GM19025 (cell line): ENCODE data around the gene ADGRG3.

ENCODE experiments used
- ATAC-seq: cut with Tn5 transposase; IDR thresholded peaks from one replicate; pipeline ENCODE4 v1.9.1; 2021; ENCODE audit warnings: mild to moderate bottlenecking, low read depth, moderate library complexity; ENCODE audit not compliant: unreplicated experiment

Gene ADGRG3

GRCh38 chr16:57668263-57668571, at the start of gene ADGRG3:
Gene ADGRG3, plus strand, starts transcription at chr16:57668306. Its CDS starts 42 bp downstream, at chr16:57668348.
- no peak for ATAC-seq

GRCh38 chr16:57619133-57619605, 48.9 kb upstream of the ADGRG3 start:
- no peak for ATAC-seq

- ATAC-seq, result no peak
These were observed 48.3 kb upstream of the ADGRG3 start for GRCh38 chr16:57619606-57620334.

GRCh38 chr16:57620335-57621231, 47.5 kb upstream of the ADGRG3 start:
- no peak for ATAC-seq

GRCh38 chr16:57621521-57622271, 46.4 kb upstream of the ADGRG3 start:
- ATAC-seq, result no peak

- no peak for ATAC-seq
These were observed 45.5 kb upstream of the ADGRG3 start for GRCh38 chr16:57622361-57623250.

- ATAC-seq, result no peak
These were observed 44.7 kb upstream of the ADGRG3 start for GRCh38 chr16:57623251-57624043.

- no peak for ATAC-seq
These were observed 43.9 kb upstream of the ADGRG3 start for GRCh38 chr16:57624044-57624688.

GRCh38 chr16:57624806-57625500, 43.2 kb upstream of the ADGRG3 start:
- no peak for ATAC-seq

- ATAC-seq, result no peak
These were observed 41.5 kb upstream of the ADGRG3 start for GRCh38 chr16:57626420-57627170.

GRCh38 chr16:57627184-57627871, 40.8 kb upstream of the ADGRG3 start:
- no peak for ATAC-seq

- no peak for ATAC-seq
These were observed 39.9 kb upstream of the ADGRG3 start, which contains the start of gene ADGRG1 for GRCh38 chr16:57628008-57628781. Gene ADGRG1, plus strand, starts transcription at chr16:57628630. Its CDS starts 21,658 bp downstream, at chr16:57650288.

GRCh38 chr16:57628783-57629293, 39.3 kb upstream of the ADGRG3 start:
- no peak for ATAC-seq

- ATAC-seq, result no peak
These were observed 38.3 kb upstream of the ADGRG3 start for GRCh38 chr16:57629516-57630406.

GRCh38 chr16:57630407-57630797, 37.7 kb upstream of the ADGRG3 start:
- ATAC-seq, result no peak
